GM23248 (cell line): ENCODE results near the gene CMC2. TPM values are rescaled to one million over a fixed set of nuclear protein-coding genes. Genes with fewer than 3 reads are reported as not detected.

ENCODE experiments used
- DNase-seq: peaks from one replicate; pipeline ENCODE4 v3.0.0-alpha.2; 2015
- H2AFZ ChIP-seq: fragments of 200-600 bp; sonication (generic); 2 replicates; pipeline ENCODE4 v1.6.1; 2016; ENCODE audit warnings: antibody characterized with exemption
- H3F3A ChIP-seq: fragments of 200-600 bp; sonication (generic); 2 replicates; pipeline ENCODE4 v1.6.1; 2016; ENCODE audit warnings: mild to moderate bottlenecking, antibody characterized with exemption, mixed run types; ENCODE audit not compliant: insufficient read depth
- H3K27ac ChIP-seq: fragments of 200-600 bp; sonication (generic); 2 replicates; pipeline ENCODE4 v1.5.1; 2016; ENCODE audit warnings: mild to moderate bottlenecking
- H3K27me3 ChIP-seq: fragments of 200-600 bp; sonication (generic); replicated peaks from 2 replicates; pipeline ENCODE4 v1.6.1; 2016; ENCODE audit warnings: mild to moderate bottlenecking; ENCODE audit not compliant: insufficient read depth
- H3K36me3 ChIP-seq: fragments of 200-600 bp; sonication (generic); 2 replicates; pipeline ENCODE4 v1.6.1; 2016; ENCODE audit warnings: low read depth, mild to moderate bottlenecking
- H3K4me1 ChIP-seq: fragments of 200-600 bp; sonication (generic); 2 replicates; pipeline ENCODE4 v1.6.1; 2016; ENCODE audit warnings: mild to moderate bottlenecking; ENCODE audit not compliant: insufficient read depth
- H3K4me2 ChIP-seq: fragments of 200-600 bp; sonication (generic); one replicate; pipeline ENCODE4 v1.6.1; 2016; ENCODE audit warnings: mild to moderate bottlenecking; ENCODE audit not compliant: unreplicated experiment
- H3K4me3 ChIP-seq: fragments of 200-600 bp; sonication (generic); 2 replicates; pipeline ENCODE4 v1.5.1; 2016; ENCODE audit warnings: mild to moderate bottlenecking
- H3K79me2 ChIP-seq: fragments of 200-600 bp; sonication (generic); 2 replicates; pipeline ENCODE4 v1.6.1; 2016; ENCODE audit warnings: mild to moderate bottlenecking; ENCODE audit not compliant: insufficient read depth
- H3K9ac ChIP-seq: fragments of 200-600 bp; sonication (generic); 2 replicates; pipeline ENCODE4 v1.6.1; 2016; ENCODE audit warnings: mild to moderate bottlenecking
- H3K9me2 ChIP-seq: fragments of 200-600 bp; sonication (generic); 2 replicates; pipeline ENCODE4 v1.6.1; 2016; ENCODE audit warnings: mixed run types, mild to moderate bottlenecking, moderate library complexity; ENCODE audit not compliant: insufficient read depth
- H3K9me3 ChIP-seq: fragments of 200-600 bp; sonication (generic); one replicate; pipeline ENCODE4 v1.6.1; 2017; ENCODE audit warnings: low read depth
- H4K20me1 ChIP-seq: fragments of 200-600 bp; sonication (generic); 2 replicates; pipeline ENCODE4 v1.6.0; 2016; ENCODE audit not compliant: insufficient read depth
- EZH2 ChIP-seq: fragments of 200-600 bp; sonication (generic); IDR thresholded peaks from 2 replicates; pipeline ENCODE4 v1.6.1; 2018; ENCODE audit warnings: antibody characterized with exemption, mild to moderate bottlenecking; ENCODE audit not compliant: insufficient read depth, poor library complexity, severe bottlenecking
- EZH2phosphoT487 ChIP-seq: fragments of 200-600 bp; sonication (generic); IDR thresholded peaks from 2 replicates; pipeline ENCODE4 v1.6.1; 2018; ENCODE audit warnings: antibody characterized with exemption, moderate library complexity, mild to moderate bottlenecking, low read depth; ENCODE audit not compliant: insufficient read depth
- WGBS, 2 experiments: methylation state at CpG; one replicate each; pipeline ENCODE4 v1.1.6; 2015 to 2017; ENCODE audit warnings: low lambda C conversion rate in 2 of 2, low coverage in 1 of 2; ENCODE audit errors: missing lambda C conversion rate in 2 of 2; 5-methylcytosine and 5-hydroxymethylcytosine counted together
- in situ Hi-C: fragments of 300-500 bp; cut with MboI; formaldehyde crosslinking; loops from 2 replicates; pipeline ENCODE4 v1.15.0; 2020
- polyA plus RNA-seq: library from polyadenylated mRNA; unstranded; fragments of >200 nt; fragmentation: Nextera tagmentation; extraction: Ambion mirVana; gene quantifications from 2 replicates; pipeline ENCODE4 v1.2.1, GENCODE V29; 2016
- total RNA-seq: library from RNA; depleted of rRNA; stranded (reverse); fragments of >200 nt; shearing (Covaris generic); gene quantifications from 2 replicates; pipeline ENCODE4 v1.2.3, GENCODE V29; 2014

Gene CMC2
- total and polyA plus RNA-seq, 2 experiments from 2014 or later, result 49.4 to 117 TPM

DNA sequence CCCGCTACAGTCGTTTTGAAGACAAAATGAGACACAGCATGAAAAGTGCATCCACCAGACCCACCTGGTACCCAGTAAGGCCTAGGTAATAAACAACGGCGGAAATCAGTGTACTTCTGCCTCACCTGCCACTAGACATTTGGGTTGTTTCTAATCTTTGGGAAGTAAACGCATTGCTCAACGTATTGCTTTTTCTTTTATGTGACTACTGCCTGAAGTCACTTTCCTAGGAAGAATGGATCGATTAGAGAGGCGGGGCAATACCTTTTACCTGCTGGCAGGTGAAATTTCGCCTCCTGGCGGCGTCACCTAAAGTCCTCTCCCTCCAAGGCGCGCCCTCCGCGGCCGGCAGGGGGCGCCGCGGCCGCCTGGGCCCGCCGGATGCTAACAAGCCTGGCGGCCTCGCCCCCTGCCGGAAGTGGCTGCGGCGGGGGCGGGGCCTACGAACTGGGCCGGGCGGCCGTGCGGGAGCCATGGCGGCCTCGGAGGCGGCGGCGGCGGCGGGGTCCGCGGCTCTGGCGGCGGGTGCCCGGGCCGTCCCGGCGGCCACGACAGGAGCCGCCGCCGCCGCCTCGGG lies 28.8 kb upstream of the CMC2 start, which contains the start of gene ATMIN:
Gene ATMIN (plus strand): TSS at position 445 of the 577 bp plus-strand sequence. CDS start 29 bp downstream, at position 474.
- H3K9ac ChIP-seq, result peak within 1 kb of the TSS; percentile 82
- H3K27me3 ChIP-seq, result no peaks in the 10 kb centered on the region
- H3K27ac ChIP-seq, result peak within 1 kb of the TSS; percentile 54
- peak within 1 kb of the TSS; percentile 78 for H2AFZ ChIP-seq
- no peaks in the 10 kb centered on the region for H3K36me3 ChIP-seq
- no peak for TF ChIP-seq EZH2
- TF ChIP-seq EZH2phosphoT487, result no peak
- no peaks in the 10 kb centered on the region for H4K20me1 ChIP-seq
- H3K9me3 ChIP-seq, result no peaks in the 10 kb centered on the region
- WGBS, 2 experiments, result 3 to 4% methylated on average over 27 to 39 of the region's 54 CpGs
- peak within 1 kb of the TSS; percentile 78 for H3K4me3 ChIP-seq
- H3K4me1 ChIP-seq, result peaks cover 10% of the 10 kb centered on the region; the same call in 1 of the 2 replicates
- peak within 1 kb of the TSS; percentile 82 for H3K4me2 ChIP-seq
- 0 out of 2 replicates have a peak, but pooled peaks cover 4% of the 10 kb centered on the region for H3F3A ChIP-seq
- H3K9me2 ChIP-seq, result no peaks in the 10 kb centered on the region
- peak; percentile 96 for DNase-seq
- in situ Hi-C loops, result loop anchor here (25.0 kb wide), 1 partner anchor 702 kb away; no protein-coding TSS in a partner anchor
- H3K79me2 ChIP-seq, result peaks cover 43% of the 10 kb centered on the region

DNA sequence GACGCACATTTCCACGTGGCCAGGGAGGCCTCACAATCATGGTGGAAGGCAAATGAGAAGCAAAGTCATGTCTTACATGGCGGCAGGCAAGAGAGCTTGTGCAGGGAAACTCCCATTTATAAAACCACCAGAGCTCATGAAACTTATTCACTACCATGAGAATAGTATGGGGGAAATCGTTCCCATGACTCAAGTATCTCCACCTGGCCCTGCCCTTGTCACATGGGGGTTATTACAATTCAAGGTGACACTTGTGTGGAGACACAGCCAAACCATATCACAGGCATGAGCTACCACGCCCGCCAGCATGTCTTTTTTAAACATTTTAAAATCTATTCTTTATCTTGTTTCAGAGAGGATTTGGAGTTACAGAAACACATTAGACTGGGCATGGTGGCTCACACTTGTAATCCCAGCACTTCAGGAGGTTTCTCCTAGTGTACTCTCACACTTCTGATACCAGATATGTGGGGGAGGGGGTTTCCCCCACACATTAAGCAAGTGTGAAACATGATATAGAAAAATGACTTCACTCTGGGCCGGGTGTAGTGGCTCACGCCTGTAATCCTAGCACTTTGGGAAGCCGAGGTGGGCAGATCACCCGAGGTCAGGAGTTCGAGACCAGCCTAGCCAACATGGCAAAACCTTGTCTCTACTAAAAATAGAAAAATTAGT lies 23.4 kb upstream of the CMC2 start:
- Histone ChIP-seq H2AFZ (no peak overlapping the region), H3K4me3 (no peak overlapping the region), H3K27ac (no peak overlapping the region), H3K4me1 (no peaks in the 10 kb centered on the region), H4K20me1 (no peaks in the 10 kb centered on the region), H3K9me3 (no peaks in the 10 kb centered on the region), H3K9me2 (no peaks in the 10 kb centered on the region), H3K36me3 (peaks cover 8% of the 10 kb centered on the region; the same call in 1 of the 2 replicates), H3K9ac (no peak overlapping the region), H3F3A (0 out of 2 replicates have a peak, but pooled peaks cover 4% of the 10 kb centered on the region), H3K27me3 (no peaks in the 10 kb centered on the region), H3K79me2 (no peaks in the 10 kb centered on the region), H3K4me2 (no peak overlapping the region)
- no peak for DNase-seq
- in situ Hi-C loops, result loop anchor here (25.0 kb wide), 1 partner anchor 707 kb away; no protein-coding TSS in a partner anchor
- TF ChIP-seq EZH2, result no peak
- no peak for TF ChIP-seq EZH2phosphoT487
- WGBS, 2 experiments, result 91 to 93% methylated on average over 11 of the region's 11 CpGs

DNA sequence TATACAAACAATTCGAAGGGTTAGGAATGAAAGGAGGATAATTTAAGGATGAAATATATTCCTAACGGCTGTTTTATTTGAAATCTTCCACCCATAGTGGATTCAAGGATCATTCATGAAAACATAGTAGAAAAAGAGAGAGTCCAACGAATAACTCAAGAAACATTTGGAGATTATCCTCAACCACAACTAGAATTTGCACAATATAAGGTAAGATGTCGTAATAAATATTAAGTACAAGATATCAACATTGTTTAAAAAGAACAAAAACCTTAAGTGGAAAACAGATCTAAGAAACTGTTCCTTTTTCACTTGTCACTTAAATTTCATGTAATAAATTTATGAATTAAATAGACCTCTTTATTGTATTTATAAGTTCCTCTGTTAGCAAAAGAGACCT lies 19.7 kb upstream of the CMC2 start:
- Histone ChIP-seq H3K27ac (no peak overlapping the region), H2AFZ (no peak overlapping the region), H3K4me3 (no peak overlapping the region), H3K36me3 (peaks cover 21% of the 10 kb centered on the region), H3K79me2 (no peaks in the 10 kb centered on the region), H4K20me1 (no peaks in the 10 kb centered on the region), H3K4me1 (no peaks in the 10 kb centered on the region), H3K9ac (no peak overlapping the region), H3K9me3 (no peaks in the 10 kb centered on the region), H3K4me2 (no peak overlapping the region), H3F3A (0 out of 2 replicates have a peak, but pooled peaks cover 4% of the 10 kb centered on the region), H3K27me3 (no peaks in the 10 kb centered on the region), H3K9me2 (no peaks in the 10 kb centered on the region)
- no peak for DNase-seq
- WGBS, 2 experiments, result 95 to 98% methylated on average over 4 of the region's 4 CpGs
- TF ChIP-seq EZH2phosphoT487 (no peak), EZH2 (no peak)
- in situ Hi-C loops, result loop anchor here (25.0 kb wide), 1 partner anchor 711 kb away; no protein-coding TSS in a partner anchor

DNA sequence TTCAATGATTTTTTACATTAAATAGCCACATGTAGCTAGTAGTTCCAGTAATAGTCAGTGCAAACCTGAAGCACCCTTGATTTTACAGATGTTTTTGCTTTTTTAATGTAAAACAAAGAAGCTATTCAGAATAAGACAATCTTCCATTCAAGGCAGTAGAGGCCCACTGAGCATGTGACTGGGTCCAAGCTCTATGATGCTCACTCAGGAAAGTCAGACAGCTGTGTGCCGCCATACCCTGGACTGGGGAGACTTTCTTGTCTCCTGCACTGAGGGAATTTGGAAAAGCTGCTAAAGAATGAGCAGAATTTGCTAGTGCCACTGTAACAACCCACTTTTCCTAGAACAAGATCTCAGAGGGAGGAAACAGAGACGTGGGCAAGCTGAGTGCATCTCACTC lies 11.8 kb upstream of the CMC2 start:
- no peak overlapping the region for H3K27ac ChIP-seq
- no peaks in the 10 kb centered on the region for H3K27me3 ChIP-seq
- H3K36me3 ChIP-seq, result peaks cover 36% of the 10 kb centered on the region
- WGBS, 2 experiments, result 100% methylated on average over 2 of the region's 2 CpGs
- H3K9me3 ChIP-seq, result no peaks in the 10 kb centered on the region
- H3K4me2 ChIP-seq, result no peak overlapping the region
- TF ChIP-seq EZH2, result no peak
- no peaks in the 10 kb centered on the region for H3K9me2 ChIP-seq
- peaks cover 7% of the 10 kb centered on the region; the same call in 1 of the 2 replicates for H3F3A ChIP-seq
- H2AFZ ChIP-seq, result no peak overlapping the region
- in situ Hi-C loops, result no loop called here
- H3K9ac ChIP-seq, result no peak overlapping the region
- H3K4me1 ChIP-seq, result no peaks in the 10 kb centered on the region
- no peak overlapping the region for H3K4me3 ChIP-seq
- no peaks in the 10 kb centered on the region for H4K20me1 ChIP-seq
- DNase-seq, result no peak
- no peaks in the 10 kb centered on the region for H3K79me2 ChIP-seq
